GM21576 (cell line): ENCODE measurements around the gene FTMT.
"Not testable (repeated sequence)": the region's sequence is repeated elsewhere in the genome, so short reads cannot be mapped to it uniquely, and the experiment has no call there.

Source experiments
- ATAC-seq: cut with Tn5 transposase; IDR thresholded peaks from one replicate; pipeline ENCODE4 v1.9.1; 2021; ENCODE audit warnings: mild to moderate bottlenecking, moderate library complexity; ENCODE audit not compliant: unreplicated experiment

FTMT gene

GRCh38 chr5:121851643-121852574 is at the start of gene FTMT:
FTMT (plus strand) TSS chr5:121851882; CDS start chr5:121851964, 82 bp downstream.
- no peak for ATAC-seq

- ATAC-seq = not testable (repeated sequence)
Measured at GRCh38 chr5:121805251-121805650, 46.4 kb upstream of the FTMT start.

GRCh38 chr5:121805911-121806310 is 45.8 kb upstream of the FTMT start:
- no peak for ATAC-seq

DNA sequence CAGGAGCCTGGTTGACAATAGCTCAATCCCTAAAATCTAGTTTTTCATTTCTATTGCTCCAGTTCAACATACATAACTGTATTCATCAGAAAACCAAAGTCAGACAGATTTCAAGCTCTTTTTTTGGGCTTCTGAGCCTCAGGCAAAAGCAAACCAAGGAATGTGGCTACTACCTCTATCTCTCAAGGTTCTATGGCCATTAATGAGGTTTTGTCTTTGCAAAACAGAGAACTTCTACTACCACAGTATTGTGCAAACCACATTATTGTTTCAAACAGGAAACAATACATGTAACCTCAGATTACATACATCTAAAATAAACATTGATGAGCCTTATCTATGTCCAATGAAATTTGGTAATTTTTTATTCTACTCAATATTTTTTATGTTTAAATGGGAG is 35.5 kb upstream of the FTMT start:
- no peak for ATAC-seq

GRCh38 chr5:121819682-121820261 is 31.9 kb upstream of the FTMT start:
- ATAC-seq = no peak

- no peak for ATAC-seq
Measured at GRCh38 chr5:121833617-121834016, 18.1 kb upstream of the FTMT start.

DNA sequence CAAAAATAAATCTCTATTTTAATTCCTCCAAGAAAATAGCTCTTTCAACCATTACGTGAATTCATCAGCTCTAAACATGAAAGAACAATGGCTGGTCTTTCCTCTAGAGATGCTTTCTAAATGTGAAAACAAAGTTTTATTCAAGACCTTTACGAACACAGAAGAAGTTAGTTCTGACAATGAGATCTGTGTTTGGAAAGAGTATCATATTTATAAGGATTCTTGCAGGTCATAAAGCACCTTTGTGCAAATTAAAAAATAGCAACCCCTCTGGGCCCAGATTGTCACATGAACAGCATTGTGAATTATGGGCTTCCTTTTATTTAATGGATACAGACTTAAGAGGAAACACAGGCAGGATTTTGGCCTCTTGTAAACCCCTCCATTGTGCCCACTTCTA is 17.7 kb upstream of the FTMT start:
- ATAC-seq = no peak

DNA sequence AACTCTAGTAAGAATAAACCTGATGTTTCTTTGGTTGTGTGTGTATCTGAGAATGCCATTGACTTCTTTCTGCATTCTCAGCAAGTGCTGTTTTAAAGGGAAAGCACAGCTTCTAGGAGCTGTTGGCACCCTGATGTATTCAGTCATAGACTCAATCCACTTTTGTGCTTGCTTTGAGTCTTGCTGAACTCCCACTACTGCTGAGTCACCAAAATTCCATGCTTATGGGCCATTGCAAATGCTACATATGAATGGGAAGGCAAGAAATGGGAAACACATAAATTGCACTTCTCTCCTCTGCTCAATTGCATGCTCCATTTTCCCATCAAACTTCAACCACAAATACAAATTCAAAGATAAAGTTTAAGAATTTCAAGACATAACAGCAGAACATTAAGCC is 9.8 kb upstream of the FTMT start:
- ATAC-seq = no peak

- ATAC-seq = no peak
Measured at GRCh38 chr5:121850272-121850671, 1.4 kb upstream of the FTMT start.

DNA sequence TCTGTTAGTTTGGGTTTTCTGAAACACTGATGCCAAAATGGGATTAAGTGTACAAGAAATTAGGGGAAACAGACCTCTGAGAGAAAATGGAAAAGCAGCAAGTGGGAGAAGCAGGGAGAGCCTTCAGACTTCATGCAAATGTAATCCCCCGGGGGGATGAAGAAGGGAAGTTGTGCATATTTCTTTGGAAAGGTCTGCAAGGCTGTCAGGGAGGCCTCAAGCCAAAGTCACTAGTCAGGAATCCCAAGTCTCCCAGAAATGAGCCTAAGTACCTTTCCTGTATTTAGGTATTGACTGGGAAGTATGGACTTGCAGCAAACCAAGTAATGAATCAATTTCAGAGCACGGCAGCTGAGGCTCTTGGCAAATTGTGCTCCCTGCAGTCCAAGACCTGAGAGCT is 2.2 kb downstream of the FTMT start:
- no peak for ATAC-seq

GRCh38 chr5:121862801-121863200 is 11.1 kb downstream of the FTMT start:
- no peak for ATAC-seq

DNA sequence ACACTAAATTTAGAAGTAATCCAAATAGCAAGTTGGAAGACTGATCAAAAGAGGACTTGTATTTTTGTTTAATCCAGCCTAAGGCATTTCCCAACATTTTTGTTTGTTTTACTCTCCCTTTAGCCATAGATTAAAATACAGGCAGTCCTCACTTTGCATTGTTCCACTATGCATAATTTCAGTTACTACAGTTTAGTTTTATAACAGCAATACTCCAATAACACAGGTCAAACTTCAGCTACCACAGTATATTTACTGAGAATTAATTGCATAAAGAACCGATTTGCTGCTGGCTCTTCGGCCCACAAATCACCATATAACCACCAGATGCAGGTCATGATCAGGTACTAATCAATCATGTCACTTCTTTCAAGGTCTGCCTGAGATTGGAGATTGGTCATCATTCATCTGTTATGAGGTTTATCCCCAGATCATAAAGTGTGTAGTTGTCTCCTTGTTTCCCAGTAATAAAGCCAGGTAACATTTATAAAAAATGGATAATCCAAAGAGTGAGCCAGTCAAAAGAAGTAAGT is 12.1 kb downstream of the FTMT start:
- no peak for ATAC-seq

DNA sequence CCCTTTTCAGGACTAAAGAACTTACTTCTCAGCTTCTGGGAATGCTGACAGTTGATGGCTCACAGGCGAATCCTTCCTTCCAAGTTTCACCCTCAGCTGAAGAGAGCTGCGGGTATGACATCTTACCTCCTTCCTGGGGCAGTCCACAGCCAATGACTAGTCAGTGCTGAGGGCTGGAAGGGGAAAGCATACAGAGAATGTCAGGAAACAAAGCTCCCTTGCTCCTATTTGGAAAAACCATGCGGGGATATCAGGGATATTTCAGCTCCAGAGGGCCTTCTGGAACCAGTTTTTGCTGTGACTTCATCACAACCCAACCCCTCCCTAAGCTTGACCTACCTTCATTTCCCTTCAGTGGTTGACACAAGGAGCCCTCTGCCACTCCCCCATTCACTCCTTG is 15.7 kb downstream of the FTMT start:
- ATAC-seq = no peak

- no peak for ATAC-seq
Measured at GRCh38 chr5:121870489-121870888, 18.8 kb downstream of the FTMT start.

GRCh38 chr5:121872856-121873255 is 21.2 kb downstream of the FTMT start:
- no peak for ATAC-seq

- ATAC-seq = no peak
Measured at GRCh38 chr5:121873409-121873808, 21.7 kb downstream of the FTMT start.

DNA sequence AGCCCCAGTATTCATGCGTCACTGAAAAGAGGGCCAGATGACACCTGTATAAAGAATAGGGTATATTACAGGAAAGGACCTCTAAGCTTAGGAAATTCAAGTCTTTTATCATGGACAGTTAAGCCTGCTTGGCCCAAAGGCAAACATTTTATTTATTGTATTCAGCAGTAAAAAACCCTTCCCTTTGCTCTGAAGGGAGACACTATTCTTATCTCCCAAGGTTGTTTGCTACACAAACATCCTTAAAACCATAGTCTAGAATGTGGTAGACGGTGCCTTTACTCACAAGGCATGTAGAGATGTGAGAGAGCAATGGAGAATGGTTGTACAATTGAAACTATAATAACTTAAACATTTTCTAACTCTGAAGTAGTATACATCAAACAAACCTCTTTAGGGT is 33.9 kb downstream of the FTMT start:
- no peak for ATAC-seq

DNA sequence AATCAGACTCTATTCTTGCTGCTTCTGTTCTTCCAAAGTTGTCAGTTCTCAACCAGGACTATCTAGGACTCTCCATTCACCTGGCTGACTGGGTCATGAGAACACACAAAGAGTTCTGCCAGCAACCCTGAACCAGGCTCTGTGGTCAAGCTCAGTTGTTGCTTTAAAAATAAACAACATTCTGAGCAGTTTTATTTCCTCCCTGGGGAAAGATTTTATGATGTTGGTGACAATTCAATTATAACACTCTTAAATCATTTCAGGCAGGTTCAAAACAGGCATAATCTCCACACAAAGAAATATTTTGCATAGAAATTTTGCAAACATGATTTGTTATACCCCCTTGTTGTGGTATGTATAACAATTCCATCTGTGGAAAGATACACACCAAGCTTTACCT is 36.0 kb downstream of the FTMT start:
- ATAC-seq = no peak

GRCh38 chr5:121890297-121890858 is 38.7 kb downstream of the FTMT start:
- no peak for ATAC-seq

GRCh38 chr5:121897341-121897740 is 45.7 kb downstream of the FTMT start:
- no peak for ATAC-seq

DNA sequence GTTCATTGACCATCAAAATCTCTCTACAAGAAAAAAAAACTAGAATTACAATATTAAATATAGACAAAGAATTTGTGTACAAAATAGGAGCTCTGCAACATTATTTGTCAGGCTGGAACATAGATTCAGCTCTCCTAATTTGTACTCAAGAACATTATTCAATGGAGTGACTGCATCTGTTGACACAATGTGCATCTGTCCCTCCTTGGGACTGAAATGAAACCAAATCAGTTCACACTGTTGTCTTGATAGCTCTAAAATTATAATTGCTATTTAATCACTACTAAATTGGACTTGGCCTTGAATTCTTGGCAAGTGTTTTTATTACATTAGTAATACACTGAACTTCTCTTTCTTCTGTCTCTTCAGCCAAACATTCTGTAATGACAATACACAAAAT is 47.7 kb downstream of the FTMT start:
- ATAC-seq = no peak
